ENCODE data around the gene EIF4E3. TPM values are rescaled to one million over a fixed set of nuclear protein-coding genes. Genes with fewer than 3 reads are reported as not detected.

Gene EIF4E3
- polyA plus RNA-seq, 1 donor, result 13.1 TPM

DNA sequence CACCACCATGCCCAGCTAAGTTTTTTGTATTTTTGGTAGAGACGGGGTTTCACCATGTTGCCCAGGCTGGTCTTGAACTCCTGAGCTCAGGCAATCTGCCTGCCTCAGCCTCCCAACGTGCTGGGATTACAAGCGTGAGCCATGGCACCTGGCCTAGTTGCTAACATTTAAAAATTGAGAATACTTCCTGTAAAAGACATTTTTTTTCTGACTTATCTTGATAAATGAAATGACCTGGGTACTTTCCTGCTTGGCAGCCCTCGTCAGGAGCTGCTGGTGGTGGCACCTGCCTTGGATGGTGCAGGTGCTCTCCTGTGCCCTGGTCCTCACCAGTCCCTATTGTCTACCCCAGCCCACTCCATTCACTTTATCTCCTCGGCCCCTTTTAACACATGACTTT is 74.8 kb downstream of the EIF4E3 start:
- no peak for DNase-seq

GRCh38 chr3:71649757-71650156 is 75.4 kb downstream of the EIF4E3 start:
- no peak for DNase-seq

- no peak for DNase-seq
Measured at GRCh38 chr3:71647751-71648150, 77.5 kb downstream of the EIF4E3 start.

GRCh38 chr3:71646971-71647370 is 78.2 kb downstream of the EIF4E3 start:
- DNase-seq, result no peak

GRCh38 chr3:71645140-71645539 is 80.1 kb downstream of the EIF4E3 start:
- no peak for DNase-seq

DNA sequence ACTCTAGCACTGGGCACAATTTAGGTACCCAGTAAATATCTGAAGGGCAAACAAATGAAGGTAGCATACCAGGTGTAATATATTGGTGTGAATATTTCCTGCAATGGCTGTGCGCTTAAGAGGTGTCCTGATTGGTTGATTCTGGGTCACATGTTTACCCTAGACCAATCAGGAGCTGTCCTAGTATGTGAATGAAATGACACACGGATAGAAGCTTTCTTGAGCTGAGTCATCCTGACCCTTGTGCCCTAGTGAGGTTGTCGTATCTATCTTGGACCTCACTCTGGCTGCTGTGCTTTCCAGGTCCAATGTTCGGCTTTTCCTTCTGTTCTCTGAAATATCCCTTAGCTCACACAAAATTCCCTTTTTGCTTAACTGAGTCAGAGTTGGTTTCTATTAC is 83.5 kb downstream of the EIF4E3 start:
- no peak for DNase-seq

- no peak for DNase-seq
Measured at GRCh38 chr3:71640331-71640983, 84.7 kb downstream of the EIF4E3 start.

GRCh38 chr3:71636482-71636881 is 88.7 kb downstream of the EIF4E3 start:
- no peak for DNase-seq

- DNase-seq, result no peak
Measured at GRCh38 chr3:71636001-71636400, 89.2 kb downstream of the EIF4E3 start.

- no peak for DNase-seq
Measured at GRCh38 chr3:71634671-71635070, 90.5 kb downstream of the EIF4E3 start.

DNA sequence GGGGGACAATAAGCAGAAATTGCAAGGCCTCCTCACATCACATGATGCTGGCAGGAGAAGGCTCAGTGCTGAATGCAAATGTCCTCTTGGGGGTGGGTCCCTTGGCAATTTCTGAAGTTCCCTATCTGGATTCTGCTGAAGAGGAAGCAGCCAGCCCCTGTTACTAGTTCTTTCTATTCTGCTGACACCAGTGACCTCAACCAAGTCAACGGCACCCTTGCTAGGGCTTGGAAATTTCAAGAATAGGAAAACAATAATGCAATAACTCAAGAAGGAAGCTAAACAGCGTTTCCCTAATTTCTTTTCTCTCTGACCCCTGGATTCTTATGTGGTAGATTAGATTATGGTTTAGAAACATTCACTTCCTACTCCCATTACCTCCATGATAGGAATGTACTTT is 95.5 kb downstream of the EIF4E3 start:
- DNase-seq, result no peak

GRCh38 chr3:71629289-71629688 is 95.9 kb downstream of the EIF4E3 start:
- DNase-seq, result no peak

DNA sequence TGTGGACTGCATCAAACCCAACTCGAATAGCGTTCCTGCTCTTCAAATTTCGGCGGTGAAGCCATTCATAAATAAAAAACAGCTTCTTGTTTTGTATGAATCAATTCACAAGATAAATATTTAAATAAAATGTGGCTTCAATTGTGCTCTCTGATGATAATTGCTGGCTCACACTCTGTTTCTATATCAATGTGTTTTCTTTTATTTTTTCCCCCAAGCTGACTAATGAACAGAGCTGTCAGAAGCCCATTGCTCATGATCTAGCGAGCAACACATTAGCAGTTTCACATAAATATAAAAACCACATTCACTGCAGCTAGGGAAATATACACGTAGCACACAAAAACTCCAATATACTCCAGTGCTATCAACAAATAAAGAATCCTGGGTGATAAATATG is 96.7 kb downstream of the EIF4E3 start:
- DNase-seq, result no peak

- DNase-seq, result no peak
Measured at GRCh38 chr3:71625676-71626075, 99.5 kb downstream of the EIF4E3 start.

Other genes starting within 250 kb of the EIF4E3 start
- 46.7 TPM for gene FOXP1, start 141.7 kb downstream of the EIF4E3 start, polyA plus RNA-seq (ENCODE audit: insufficient read length)
- 8.7 TPM for gene GPR27, start 28.5 kb upstream of the EIF4E3 start, polyA plus RNA-seq (ENCODE audit: insufficient read length)
- 0.08 TPM for gene PROK2, start 59.7 kb upstream of the EIF4E3 start, polyA plus RNA-seq (ENCODE audit: insufficient read length)

Measured in left kidney (tissue), 2 donors.